ENCODE results near the gene MARK2. TPM values are rescaled to one million over a fixed set of nuclear protein-coding genes. Genes with fewer than 3 reads are reported as not detected.
"Not testable (repeated sequence)": the region's sequence is repeated elsewhere in the genome, so short reads cannot be mapped to it uniquely, and the experiment has no call there.

Gene MARK2
- polyA plus RNA-seq, 1 of the 3 experiments (the other 2 are of a cell fraction), result 18.8 TPM

GRCh38 chr11:63805844-63806415, 33.0 kb upstream of the MARK2 start:
- Histone ChIP-seq H3K27ac (ENCODE audit: low read depth in 2 of 2, low read length in 1 of 2) (no peak overlapping the region), H3K4me2 (no peak overlapping the region), H2AFZ (ENCODE audit: low read depth) (no peak overlapping the region), H3K9ac (no peak overlapping the region), H3K9me3 (no peaks in the 10 kb centered on the region), H3K4me3 (ENCODE audit: low read depth in 2 of 2, low read length in 1 of 2) (no peak overlapping the region), H3K79me2 (ENCODE audit: insufficient read depth) (no peaks in the 10 kb centered on the region), H3F3A (replicated peaks; ENCODE audit: insufficient read depth) (no peaks in the 10 kb centered on the region), H3K9me2 (no peaks in the 10 kb centered on the region), H3K27me3 (ENCODE audit: insufficient read depth) (no peaks in the 10 kb centered on the region), H3K36me3 (replicated peaks in 1 of 2; ENCODE audit: control insufficient read depth in 1 of 2, insufficient read depth in 2 of 2, low read length in 1 of 2) (no peaks in the 10 kb centered on the region), H3K4me1 (ENCODE audit: control insufficient read depth in 1 of 2, insufficient read depth in 2 of 2, low read depth in 1 of 2, low read length in 1 of 2) (no peaks in the 10 kb centered on the region), H4K20me1 (ENCODE audit: insufficient read depth) (no peaks in the 10 kb centered on the region)
- WGBS (ENCODE audit: low lambda C conversion rate), result 89% methylated on average over 9 of the region's 9 CpGs
- ChIA-PET POLR2A (no interaction called here), CTCF (interaction anchor here (1.9 to 2.0 kb wide), 2 partner anchors 31 to 37 kb away, joined by 4 to 9 read pairs; partner anchors contain the start of gene ZFTA)
- TF ChIP-seq TCF12 (IDR thresholded peaks at IDR 0.05) (no peak), MAX (IDR thresholded peaks at IDR 0.05; ENCODE audit: low read depth) (no peak), GATA2 (CRISPR knock-in tag; IDR thresholded peaks at IDR 0.05) (no peak), ELF1 (IDR thresholded peaks at IDR 0.05) (no peak), IRF3 (IDR thresholded peaks at IDR 0.05; ENCODE audit: low read depth, low read length) (no peak), GABPA (IDR thresholded peaks at IDR 0.05; ENCODE audit: low read depth) (no peak), FOXM1 (IDR thresholded peaks at IDR 0.05; ENCODE audit: low read depth) (no peak), SIN3A (IDR thresholded peaks at IDR 0.05; ENCODE audit: borderline replicate concordance, low read depth, low read length) (no peak), PBX3 (IDR thresholded peaks at IDR 0.05) (no peak), TAF1 (IDR thresholded peaks at IDR 0.05; ENCODE audit: borderline replicate concordance, low read depth, low read length) (no peak), RXRA (IDR thresholded peaks at IDR 0.05; ENCODE audit: borderline replicate concordance, low read depth) (no peak)
- DNase-seq, result no peak

GRCh38 chr11:63810383-63810782, 28.5 kb upstream of the MARK2 start:
- H3K27me3 ChIP-seq (ENCODE audit: insufficient read depth); H3K9ac ChIP-seq; H3K36me3 ChIP-seq (replicated peaks in 1 of 2; ENCODE audit: control insufficient read depth in 1 of 2, insufficient read depth in 2 of 2, low read length in 1 of 2); H3K4me3 ChIP-seq (ENCODE audit: low read depth in 2 of 2, low read length in 1 of 2); DNase-seq; H3F3A ChIP-seq (replicated peaks; ENCODE audit: insufficient read depth); H3K27ac ChIP-seq (ENCODE audit: low read depth in 2 of 2, low read length in 1 of 2); POLR2A ChIA-PET; H3K9me3 ChIP-seq; H2AFZ ChIP-seq (ENCODE audit: low read depth); H3K4me2 ChIP-seq; H3K9me2 ChIP-seq: not testable (repeated sequence)
- Histone ChIP-seq H3K79me2 (ENCODE audit: insufficient read depth) (peaks cover 20% of the 10 kb centered on the region), H4K20me1 (ENCODE audit: insufficient read depth) (peaks cover 13% of the 10 kb centered on the region), H3K4me1 (ENCODE audit: control insufficient read depth in 1 of 2, insufficient read depth in 2 of 2, low read depth in 1 of 2, low read length in 1 of 2) (peaks cover 8 to 14% of the 10 kb centered on the region in 2 experiments; a peak in 3 of 4 replicates)
- WGBS (ENCODE audit: low lambda C conversion rate), result 97% methylated on average over 11 of the region's 11 CpGs
- CTCF ChIA-PET, result interaction anchor here (0.9 to 1.8 kb wide), 3 partner anchors 27 to 42 kb away, joined by 3 to 17 read pairs (median 3); partner anchors contain the start of gene ZFTA

All from SK-N-SH (cell line).